Measurements from ENCODE around the gene IRF5.
A peak's percentile ranks its signal among the peaks of the same experiment; 100 is the strongest.

IRF5 gene

GRCh38 chr7:128937647-128938543, at the start of gene IRF5:
TSS of gene IRF5 (plus strand) at chr7:128937927. CDS start at chr7:128942082, 4,155 bp downstream.
- DNase-seq = no peak

GRCh38 chr7:128888039-128888755, 49.5 kb upstream of the IRF5 start:
- DNase-seq = no peak

- DNase-seq = no peak
Observed at GRCh38 chr7:128888756-128889095, 49.0 kb upstream of the IRF5 start.

- no peak for DNase-seq
Observed at GRCh38 chr7:128889121-128889520, 48.6 kb upstream of the IRF5 start.

GRCh38 chr7:128890306-128891109, 47.2 kb upstream of the IRF5 start:
- DNase-seq = no peak

GRCh38 chr7:128891110-128891941, 46.4 kb upstream of the IRF5 start:
- no peak for DNase-seq

GRCh38 chr7:128891942-128892269, 45.8 kb upstream of the IRF5 start:
- DNase-seq = no peak

GRCh38 chr7:128892521-128893250, 45.0 kb upstream of the IRF5 start:
- no peak for DNase-seq

GRCh38 chr7:128893251-128894100, 44.3 kb upstream of the IRF5 start:
- no peak for DNase-seq

- DNase-seq = no peak
Observed at GRCh38 chr7:128894101-128894440, 43.7 kb upstream of the IRF5 start.

- DNase-seq = no peak
Observed at GRCh38 chr7:128895320-128895719, 42.4 kb upstream of the IRF5 start.

- DNase-seq = no peak
Observed at GRCh38 chr7:128899392-128899791, 38.3 kb upstream of the IRF5 start.

- DNase-seq = no peak
Observed at GRCh38 chr7:128900237-128900636, 37.5 kb upstream of the IRF5 start.

GRCh38 chr7:128902761-128903585, 34.8 kb upstream of the IRF5 start:
- no peak for DNase-seq

- no peak for DNase-seq
Observed at GRCh38 chr7:128903621-128904361, 33.9 kb upstream of the IRF5 start.

- peak; percentile 31 for DNase-seq
Observed at GRCh38 chr7:128904381-128905197, 33.1 kb upstream of the IRF5 start.

GRCh38 chr7:128906001-128906765, 31.5 kb upstream of the IRF5 start:
- no peak for DNase-seq

Measured in NCI-H2227 treated with DMSO at 0.1 percent for 48 hours (cell line).